Measurements from ENCODE around the gene DIAPH3. TPM values are rescaled to one million over a fixed set of nuclear protein-coding genes. Genes with fewer than 3 reads are reported as not detected.

The DIAPH3 gene
- total and polyA plus RNA-seq, 4 experiments from 2014 or later, result 0.03 TPM; not detected in 3

DNA sequence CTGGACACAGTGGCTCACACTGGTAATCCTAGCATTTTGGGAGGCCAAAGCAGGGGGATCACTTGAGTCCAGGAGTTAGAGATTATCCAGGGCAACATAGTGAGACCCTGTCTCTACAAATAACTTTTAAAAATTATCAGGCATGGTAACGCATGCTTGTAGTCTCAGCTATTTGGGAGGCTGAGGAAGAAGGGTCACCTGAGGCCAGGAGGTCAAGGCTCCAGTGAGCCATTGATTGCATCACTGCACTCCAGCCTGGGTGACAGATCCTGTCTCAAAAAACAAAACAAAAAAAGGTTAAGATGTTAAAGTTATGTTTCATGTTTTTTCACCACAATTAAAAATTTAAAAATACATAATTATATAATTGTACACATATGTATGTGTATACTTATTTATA is 19.2 kb upstream of the DIAPH3 start:
- ChIA-PET POLR2A (ENCODE audit: partially characterized antibody) (no interaction called here), CTCF (ENCODE audit: partially characterized antibody) (no interaction called here)
- Histone ChIP-seq H3K9me3 (ENCODE audit: control insufficient read depth in 1 of 2, low read length in 2 of 2) (no peaks in the 10 kb centered on the region), H3K4me1 (ENCODE audit: insufficient read depth, low read length) (no peaks in the 10 kb centered on the region), H3K27me3 (ENCODE audit: insufficient read depth, low read length) (no peaks in the 10 kb centered on the region), H3K4me3 (ENCODE audit: low read length in 2 of 2) (no peak overlapping the region), H3K36me3 (ENCODE audit: insufficient read depth, low read length) (no peaks in the 10 kb centered on the region), H3K27ac (ENCODE audit: low read depth, low read length) (no peak overlapping the region)
- H3K27ac Mint-ChIP-seq, result no peak overlapping the region
- peaks cover 6 to 7% of the 10 kb centered on the region in 2 donors for H3K27me3 Mint-ChIP-seq
- H3K4me1 Mint-ChIP-seq, result no peaks in the 10 kb centered on the region
- DNase-seq, result no peak
- H3K9me3 Mint-ChIP-seq, result no peaks in the 10 kb centered on the region
- no peak overlapping the region for H3K4me3 Mint-ChIP-seq
- intact Hi-C loops (cut with micrococcal nuclease), result no loop called here
- no peaks in the 10 kb centered on the region for H3K36me3 Mint-ChIP-seq

DNA sequence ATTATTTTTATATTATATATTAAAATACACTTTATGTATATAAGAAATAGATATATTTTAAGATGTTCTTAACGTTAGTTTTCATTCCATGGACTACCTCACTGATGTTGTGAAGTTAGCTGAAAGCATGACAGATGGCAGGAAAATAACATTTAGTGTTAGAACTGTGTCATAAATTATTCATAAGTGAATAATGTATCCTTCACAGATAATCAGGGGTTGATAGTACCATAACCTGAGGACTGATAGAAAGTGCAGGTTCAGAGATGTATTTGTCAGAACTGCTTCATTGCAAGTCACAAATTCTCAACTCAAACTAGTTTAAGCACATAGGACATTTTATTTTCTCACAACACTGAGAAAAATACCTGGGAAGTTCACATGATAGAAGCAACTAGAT is 14.6 kb upstream of the DIAPH3 start:
- H3K4me1 ChIP-seq (ENCODE audit: insufficient read depth, low read length), result no peaks in the 10 kb centered on the region
- ChIA-PET POLR2A (ENCODE audit: partially characterized antibody) (no interaction called here), CTCF (ENCODE audit: partially characterized antibody) (no interaction called here)
- no peaks in the 10 kb centered on the region for H3K27me3 ChIP-seq (ENCODE audit: insufficient read depth, low read length)
- intact Hi-C loops (cut with micrococcal nuclease), result no loop called here
- no peaks in the 10 kb centered on the region for H3K36me3 Mint-ChIP-seq
- H3K9me3 Mint-ChIP-seq, result no peaks in the 10 kb centered on the region
- H3K4me1 Mint-ChIP-seq, result no peaks in the 10 kb centered on the region
- H3K27ac Mint-ChIP-seq, result no peak overlapping the region
- peaks cover 8% of the 10 kb centered on the region in 2 donors for H3K27me3 Mint-ChIP-seq
- H3K27ac ChIP-seq (ENCODE audit: low read depth, low read length), result no peak overlapping the region
- no peaks in the 10 kb centered on the region for H3K9me3 ChIP-seq (ENCODE audit: control insufficient read depth in 1 of 2, low read length in 2 of 2)
- H3K4me3 ChIP-seq (ENCODE audit: low read length in 2 of 2), result no peak overlapping the region
- H3K4me3 Mint-ChIP-seq, result no peak overlapping the region
- no peak for DNase-seq
- no peaks in the 10 kb centered on the region for H3K36me3 ChIP-seq (ENCODE audit: insufficient read depth, low read length)

- intact Hi-C loops (cut with micrococcal nuclease), result no loop called here
- Mint-ChIP-seq H3K4me3 (no peak overlapping the region), H3K9me3 (no peaks in the 10 kb centered on the region), H3K27ac (no peak overlapping the region), H3K36me3 (no peaks in the 10 kb centered on the region), H3K4me1 (no peaks in the 10 kb centered on the region), H3K27me3 (peaks cover 10 to 12% of the 10 kb centered on the region in 2 donors)
- Histone ChIP-seq H3K27ac (ENCODE audit: low read depth, low read length) (no peak overlapping the region), H3K36me3 (ENCODE audit: insufficient read depth, low read length) (no peaks in the 10 kb centered on the region), H3K4me3 (ENCODE audit: low read length in 2 of 2) (no peak overlapping the region), H3K27me3 (ENCODE audit: insufficient read depth, low read length) (no peaks in the 10 kb centered on the region), H3K4me1 (ENCODE audit: insufficient read depth, low read length) (no peaks in the 10 kb centered on the region), H3K9me3 (ENCODE audit: control insufficient read depth in 1 of 2, low read length in 2 of 2) (no peaks in the 10 kb centered on the region)
- CTCF ChIA-PET (ENCODE audit: partially characterized antibody), result no interaction called here
- no peak for DNase-seq
- POLR2A ChIA-PET (ENCODE audit: partially characterized antibody), result no interaction called here
Observed at GRCh38 chr13:60175571-60175970, 11.8 kb upstream of the DIAPH3 start.

DNA sequence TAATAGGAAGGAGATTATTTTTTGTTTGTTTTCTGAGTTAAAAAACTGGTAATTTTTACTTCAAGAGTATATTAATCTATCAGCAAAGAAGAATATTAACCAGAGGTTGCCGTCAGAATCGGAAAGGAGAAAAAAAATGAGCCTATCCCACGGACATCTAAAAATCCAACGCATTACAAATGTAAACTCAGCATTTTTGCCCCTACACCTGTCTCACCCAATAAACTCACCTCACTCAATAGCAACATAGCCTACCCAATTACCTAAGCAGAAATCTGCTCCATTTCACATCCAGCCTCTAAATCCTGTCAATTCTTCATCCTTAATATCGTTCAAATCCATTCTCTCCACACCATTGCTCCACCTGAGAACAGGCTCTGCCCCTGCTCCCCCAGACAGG is 10.4 kb upstream of the DIAPH3 start:
- H3K36me3 Mint-ChIP-seq, result no peaks in the 10 kb centered on the region
- no peaks in the 10 kb centered on the region for H3K4me1 ChIP-seq (ENCODE audit: insufficient read depth, low read length)
- H3K4me3 Mint-ChIP-seq, result no peak overlapping the region
- no peaks in the 10 kb centered on the region for H3K36me3 ChIP-seq (ENCODE audit: insufficient read depth, low read length)
- no peak overlapping the region for H3K4me3 ChIP-seq (ENCODE audit: low read length in 2 of 2)
- ChIA-PET CTCF (ENCODE audit: partially characterized antibody) (no interaction called here), POLR2A (ENCODE audit: partially characterized antibody) (no interaction called here)
- H3K27ac Mint-ChIP-seq, result no peak overlapping the region
- H3K9me3 ChIP-seq (ENCODE audit: control insufficient read depth in 1 of 2, low read length in 2 of 2), result no peaks in the 10 kb centered on the region
- H3K9me3 Mint-ChIP-seq, result no peaks in the 10 kb centered on the region
- H3K4me1 Mint-ChIP-seq, result no peaks in the 10 kb centered on the region
- peaks cover 10 to 11% of the 10 kb centered on the region in 2 donors for H3K27me3 Mint-ChIP-seq
- DNase-seq, result no peak
- H3K27me3 ChIP-seq (ENCODE audit: insufficient read depth, low read length), result no peaks in the 10 kb centered on the region
- H3K27ac ChIP-seq (ENCODE audit: low read depth, low read length), result no peak overlapping the region
- intact Hi-C loops (cut with micrococcal nuclease), result no loop called here

DNA sequence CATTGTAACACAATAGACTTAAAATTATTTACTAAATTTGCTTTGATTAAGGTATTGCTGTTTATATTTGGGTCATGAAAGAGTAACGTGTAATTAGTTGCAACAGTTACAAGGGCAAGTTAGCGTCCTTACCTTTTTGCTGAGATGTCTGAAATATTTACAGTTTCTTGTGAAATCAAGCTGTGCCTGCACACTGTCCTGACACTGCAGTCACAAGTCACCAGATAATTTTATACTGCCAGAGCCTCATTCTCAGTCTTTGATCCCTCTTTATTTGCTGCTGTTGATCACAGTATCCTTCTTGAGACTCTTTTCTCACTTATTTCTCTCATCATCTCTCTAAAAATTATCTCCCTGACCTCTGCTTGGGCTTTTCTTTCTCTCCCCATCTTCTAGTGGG is 8.4 kb upstream of the DIAPH3 start:
- Histone ChIP-seq H3K27me3 (ENCODE audit: insufficient read depth, low read length) (no peaks in the 10 kb centered on the region), H3K9me3 (ENCODE audit: control insufficient read depth in 1 of 2, low read length in 2 of 2) (no peaks in the 10 kb centered on the region), H3K36me3 (ENCODE audit: insufficient read depth, low read length) (no peaks in the 10 kb centered on the region), H3K27ac (ENCODE audit: low read depth, low read length) (no peak overlapping the region), H3K4me3 (ENCODE audit: low read length in 2 of 2) (no peak overlapping the region), H3K4me1 (ENCODE audit: insufficient read depth, low read length) (no peaks in the 10 kb centered on the region)
- Mint-ChIP-seq H3K27ac (no peak overlapping the region), H3K4me3 (no peak overlapping the region), H3K9me3 (no peaks in the 10 kb centered on the region), H3K36me3 (no peaks in the 10 kb centered on the region), H3K27me3 (peaks cover 10 to 11% of the 10 kb centered on the region in 2 donors), H3K4me1 (no peaks in the 10 kb centered on the region)
- CTCF ChIA-PET (ENCODE audit: partially characterized antibody), result no interaction called here
- POLR2A ChIA-PET (ENCODE audit: partially characterized antibody), result no interaction called here
- DNase-seq, result no peak
- intact Hi-C loops (cut with micrococcal nuclease), result no loop called here

DNA sequence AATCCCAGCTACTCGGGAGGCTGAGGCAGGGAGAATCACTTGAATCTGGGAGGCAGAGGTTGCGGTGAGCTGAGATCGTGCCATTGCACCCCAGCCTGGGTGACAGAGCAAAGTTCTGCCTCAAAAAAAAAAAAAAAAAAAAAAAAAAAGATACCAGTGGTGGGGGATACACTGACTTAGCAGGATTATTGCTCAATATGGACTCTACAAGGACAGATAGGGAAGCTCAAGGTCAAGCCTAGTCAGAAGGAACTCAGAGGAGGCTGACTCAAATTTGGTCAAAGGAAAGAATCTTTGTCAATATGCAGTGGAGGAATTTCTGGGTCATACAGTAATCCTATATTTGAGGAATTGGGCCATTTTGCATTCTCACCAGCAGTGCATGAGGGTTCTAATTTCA is 6.7 kb upstream of the DIAPH3 start:
- Mint-ChIP-seq H3K4me1 (peaks cover under 1 to 6% (median 3%) of the 10 kb centered on the region in 4 donors), H3K9me3 (no peaks in the 10 kb centered on the region), H3K4me3 (no peak overlapping the region), H3K27me3 (peaks cover 8 to 11% of the 10 kb centered on the region in 2 donors), H3K36me3 (no peaks in the 10 kb centered on the region), H3K27ac (no peak overlapping the region)
- H3K4me1 ChIP-seq (ENCODE audit: insufficient read depth, low read length), result peaks cover under 1% of the 10 kb centered on the region
- no peaks in the 10 kb centered on the region for H3K36me3 ChIP-seq (ENCODE audit: insufficient read depth, low read length)
- H3K27ac ChIP-seq (ENCODE audit: low read depth, low read length), result no peak overlapping the region
- CTCF ChIA-PET (ENCODE audit: partially characterized antibody), result interaction anchor here (1.8 kb wide), 1 partner anchor 15 kb away, joined by 4 read pairs; no protein-coding TSS in a partner anchor
- no peak overlapping the region for H3K4me3 ChIP-seq (ENCODE audit: low read length in 2 of 2)
- intact Hi-C loops (cut with micrococcal nuclease), result no loop called here
- no peaks in the 10 kb centered on the region for H3K9me3 ChIP-seq (ENCODE audit: control insufficient read depth in 1 of 2, low read length in 2 of 2)
- POLR2A ChIA-PET (ENCODE audit: partially characterized antibody), result interaction anchor here (0.6 kb wide), 1 partner anchor 10 kb away, joined by 3 read pairs; no protein-coding TSS in a partner anchor
- DNase-seq, result no peak
- H3K27me3 ChIP-seq (ENCODE audit: insufficient read depth, low read length), result no peaks in the 10 kb centered on the region

- Mint-ChIP-seq H3K4me3 (no peak overlapping the region), H3K36me3 (no peaks in the 10 kb centered on the region), H3K27me3 (peaks cover 8 to 10% of the 10 kb centered on the region in 2 donors), H3K9me3 (no peaks in the 10 kb centered on the region), H3K4me1 (peaks cover 10 to 16% (median 12%) of the 10 kb centered on the region in 4 donors), H3K27ac (no peak overlapping the region)
- Histone ChIP-seq H3K27ac (ENCODE audit: low read depth, low read length) (no peak overlapping the region), H3K9me3 (ENCODE audit: control insufficient read depth in 1 of 2, low read length in 2 of 2) (no peaks in the 10 kb centered on the region), H3K4me3 (ENCODE audit: low read length in 2 of 2) (no peak overlapping the region), H3K4me1 (ENCODE audit: insufficient read depth, low read length) (peaks cover 11% of the 10 kb centered on the region), H3K36me3 (ENCODE audit: insufficient read depth, low read length) (no peaks in the 10 kb centered on the region), H3K27me3 (ENCODE audit: insufficient read depth, low read length) (no peaks in the 10 kb centered on the region)
- intact Hi-C loops (cut with micrococcal nuclease), result no loop called here
- POLR2A ChIA-PET (ENCODE audit: partially characterized antibody), result interaction anchor here (0.6 kb wide), 1 partner anchor 11 kb away, joined by 3 read pairs; no protein-coding TSS in a partner anchor
- CTCF ChIA-PET (ENCODE audit: partially characterized antibody), result interaction anchor here (1.8 kb wide), 1 partner anchor 16 kb away, joined by 4 read pairs; no protein-coding TSS in a partner anchor
- no peak for DNase-seq
Observed at GRCh38 chr13:60169239-60170031, 5.7 kb upstream of the DIAPH3 start.

Measured in CD4-positive, alpha-beta memory T cell (primary cell).